Measurements from ENCODE around the gene DPYD. TPM values are rescaled to one million over a fixed set of nuclear protein-coding genes. Genes with fewer than 3 reads are reported as not detected.

The DPYD gene
- total and polyA plus RNA-seq, 4 donors: 17.7 to 99.3 (median 74.4) TPM

DNA sequence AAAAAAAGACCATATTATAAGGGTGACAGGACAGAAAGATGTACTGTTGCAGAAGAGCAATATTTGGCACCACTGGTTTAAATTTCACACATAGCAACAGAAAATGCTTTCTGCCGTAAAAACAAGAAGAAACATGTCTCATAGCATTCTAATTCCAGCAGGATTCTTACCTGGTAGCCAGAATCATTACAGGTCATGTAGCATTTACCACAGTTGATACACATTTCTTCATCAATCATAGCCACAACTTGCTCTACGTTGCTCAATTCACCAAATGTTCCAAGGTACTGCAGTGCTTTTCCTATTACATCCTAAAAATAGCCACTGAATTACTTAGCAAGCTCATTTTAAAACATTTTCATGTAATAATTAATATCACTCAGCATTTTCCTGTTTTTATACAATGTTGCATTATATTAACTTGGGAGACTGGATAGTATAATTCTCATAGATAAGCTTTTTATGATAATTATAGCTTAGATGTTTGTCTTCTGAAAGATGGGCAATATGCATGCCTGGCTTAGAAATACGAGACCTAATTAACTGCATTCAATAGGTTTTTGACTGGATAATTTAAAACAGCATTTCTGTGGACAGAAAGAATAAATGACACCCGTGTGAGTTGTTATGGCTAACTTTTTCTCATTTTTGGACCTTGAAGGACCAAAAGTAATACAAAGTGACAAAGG, 838.5 kb downstream of the DPYD start:
- Histone ChIP-seq H3K36me3 (ENCODE audit: control insufficient read depth in 4 of 4, insufficient read depth in 4 of 4, low read length in 4 of 4) (peaks cover 0 to 4% (median 0%) of the 10 kb centered on the region in 4 donors), H3K9me3 (ENCODE audit: control insufficient read depth in 4 of 4, insufficient read depth in 3 of 4, low read length in 3 of 4) (no peaks in the 10 kb centered on the region), H3K27ac (ENCODE audit: low read depth in 1 of 2, low read length in 1 of 2) (no peak overlapping the region), H3K4me3 (no peak overlapping the region), H3K4me1 (ENCODE audit: control insufficient read depth in 5 of 5, insufficient read depth in 5 of 5, low read length in 5 of 5) (no peaks in the 10 kb centered on the region), H3K27me3 (ENCODE audit: control insufficient read depth in 3 of 3, insufficient read depth in 3 of 3, low read length in 2 of 3) (no peaks in the 10 kb centered on the region), H3K9ac (ENCODE audit: insufficient read depth in 1 of 2, low read length in 2 of 2) (no peak overlapping the region)
- DNase-seq (no peak), ATAC-seq (ENCODE audit: insufficient read depth, low FRiP score) (no peak)
- 66 to 71% methylated on average over 4 of the region's 4 CpGs for WGBS, 2 donors
- TF ChIP-seq, protein P1, sequence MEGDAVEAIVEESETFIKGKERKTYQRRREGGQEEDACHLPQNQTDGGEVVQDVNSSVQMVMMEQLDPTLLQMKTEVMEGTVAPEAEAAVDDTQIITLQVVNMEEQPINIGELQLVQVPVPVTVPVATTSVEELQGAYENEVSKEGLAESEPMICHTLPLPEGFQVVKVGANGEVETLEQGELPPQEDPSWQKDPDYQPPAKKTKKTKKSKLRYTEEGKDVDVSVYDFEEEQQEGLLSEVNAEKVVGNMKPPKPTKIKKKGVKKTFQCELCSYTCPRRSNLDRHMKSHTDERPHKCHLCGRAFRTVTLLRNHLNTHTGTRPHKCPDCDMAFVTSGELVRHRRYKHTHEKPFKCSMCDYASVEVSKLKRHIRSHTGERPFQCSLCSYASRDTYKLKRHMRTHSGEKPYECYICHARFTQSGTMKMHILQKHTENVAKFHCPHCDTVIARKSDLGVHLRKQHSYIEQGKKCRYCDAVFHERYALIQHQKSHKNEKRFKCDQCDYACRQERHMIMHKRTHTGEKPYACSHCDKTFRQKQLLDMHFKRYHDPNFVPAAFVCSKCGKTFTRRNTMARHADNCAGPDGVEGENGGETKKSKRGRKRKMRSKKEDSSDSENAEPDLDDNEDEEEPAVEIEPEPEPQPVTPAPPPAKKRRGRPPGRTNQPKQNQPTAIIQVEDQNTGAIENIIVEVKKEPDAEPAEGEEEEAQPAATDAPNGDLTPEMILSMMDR (IDR thresholded peaks at IDR 0.05; ENCODE audit: control extremely low read depth, extremely low read depth): no peak

DNA sequence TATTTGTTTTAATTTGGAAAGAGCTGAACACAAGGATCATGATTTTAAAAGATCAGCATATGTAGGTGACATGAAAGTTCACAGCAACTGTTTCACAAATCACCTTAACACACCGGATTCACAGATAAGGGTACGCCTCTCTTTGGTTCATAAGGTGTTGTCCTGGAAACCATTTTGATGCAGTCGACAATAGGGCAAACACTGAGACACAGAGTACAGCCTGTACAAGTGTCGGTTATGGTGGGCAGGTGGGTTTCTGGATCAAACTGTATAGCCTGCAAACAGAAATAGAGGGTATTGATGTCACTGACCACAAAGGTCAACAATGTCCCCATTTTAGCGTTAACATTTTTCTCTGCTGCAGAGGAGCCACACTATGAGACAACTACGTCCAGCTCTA, 842.0 kb downstream of the DPYD start:
- Histone ChIP-seq H3K9ac (ENCODE audit: insufficient read depth in 1 of 2, low read length in 2 of 2) (no peak overlapping the region), H3K4me3 (no peak overlapping the region), H3K4me1 (ENCODE audit: control insufficient read depth in 5 of 5, insufficient read depth in 5 of 5, low read length in 5 of 5) (no peaks in the 10 kb centered on the region), H3K27me3 (ENCODE audit: control insufficient read depth in 3 of 3, insufficient read depth in 3 of 3, low read length in 2 of 3) (no peaks in the 10 kb centered on the region), H3K36me3 (ENCODE audit: control insufficient read depth in 4 of 4, insufficient read depth in 4 of 4, low read length in 4 of 4) (peaks cover 0 to 4% (median 2%) of the 10 kb centered on the region in 4 donors), H3K9me3 (ENCODE audit: control insufficient read depth in 4 of 4, insufficient read depth in 3 of 4, low read length in 3 of 4) (no peaks in the 10 kb centered on the region), H3K27ac (ENCODE audit: low read depth in 1 of 2, low read length in 1 of 2) (no peak overlapping the region)
- TF ChIP-seq, protein P1 (IDR thresholded peaks at IDR 0.05; ENCODE audit: control extremely low read depth, extremely low read depth): no peak
- 87 to 89% methylated on average over 6 of the region's 6 CpGs for WGBS, 2 donors
- no peak for ATAC-seq (ENCODE audit: insufficient read depth, low FRiP score)
- no peak for DNase-seq

DNA sequence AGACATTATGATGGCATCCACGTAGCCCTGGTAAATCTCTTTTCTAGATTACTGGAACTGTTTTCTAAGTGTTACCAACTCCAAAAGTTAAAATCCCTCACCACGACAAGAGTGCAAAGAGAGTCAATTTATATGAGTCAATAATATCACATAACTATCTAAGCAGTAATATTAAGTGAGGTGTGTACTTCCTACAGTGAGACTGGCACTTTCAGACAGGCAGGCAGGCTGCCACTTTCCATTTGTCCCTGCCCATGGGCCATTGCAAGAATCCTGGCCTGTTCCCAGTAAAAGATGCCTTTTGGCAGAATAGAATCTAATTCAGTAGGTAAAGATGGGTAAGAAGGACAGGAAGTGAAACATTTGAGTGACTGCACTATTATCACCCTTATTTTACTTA, 843.6 kb downstream of the DPYD start:
- Histone ChIP-seq H3K9me3 (ENCODE audit: control insufficient read depth in 4 of 4, insufficient read depth in 3 of 4, low read length in 3 of 4) (no peaks in the 10 kb centered on the region), H3K4me1 (ENCODE audit: control insufficient read depth in 5 of 5, insufficient read depth in 5 of 5, low read length in 5 of 5) (no peaks in the 10 kb centered on the region), H3K36me3 (ENCODE audit: control insufficient read depth in 4 of 4, insufficient read depth in 4 of 4, low read length in 4 of 4) (peaks cover 0 to 4% (median 2%) of the 10 kb centered on the region in 4 donors), H3K27ac (ENCODE audit: low read depth in 1 of 2, low read length in 1 of 2) (no peak overlapping the region), H3K27me3 (ENCODE audit: control insufficient read depth in 3 of 3, insufficient read depth in 3 of 3, low read length in 2 of 3) (no peaks in the 10 kb centered on the region), H3K4me3 (no peak overlapping the region), H3K9ac (ENCODE audit: insufficient read depth in 1 of 2, low read length in 2 of 2) (no peak overlapping the region)
- ATAC-seq (ENCODE audit: insufficient read depth, low FRiP score) (no peak), DNase-seq (no peak)
- 65 to 68% methylated on average over 2 of the region's 2 CpGs for WGBS, 2 donors
- TF ChIP-seq, protein P1 (IDR thresholded peaks at IDR 0.05; ENCODE audit: control extremely low read depth, extremely low read depth): no peak

DNA sequence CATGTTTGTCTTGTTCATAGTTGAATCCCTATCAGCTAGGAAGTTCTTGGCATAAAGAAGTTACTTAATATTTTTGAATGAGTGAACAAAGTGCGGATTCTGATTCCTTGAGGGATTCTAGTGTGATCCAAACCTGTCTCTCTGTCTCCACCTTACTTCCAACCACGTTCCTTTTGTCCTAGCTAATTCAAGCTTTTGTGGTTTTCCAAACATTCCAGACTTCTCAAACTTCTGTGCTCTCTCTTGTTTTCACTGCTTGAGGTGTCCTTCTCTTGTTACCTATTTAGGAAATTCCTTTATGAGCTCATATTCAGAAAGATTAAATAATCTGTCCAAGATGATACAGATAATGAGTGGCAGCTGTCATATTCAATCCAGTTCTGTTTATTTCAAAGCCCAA, 846.1 kb downstream of the DPYD start:
- H3K27me3 ChIP-seq (ENCODE audit: control insufficient read depth in 3 of 3, insufficient read depth in 3 of 3, low read length in 2 of 3): no peaks in the 10 kb centered on the region
- WGBS, 2 donors: 88 to 91% methylated on average over 2 of the region's 2 CpGs
- ATAC-seq (ENCODE audit: insufficient read depth, low FRiP score): no peak
- H3K9me3 ChIP-seq (ENCODE audit: control insufficient read depth in 4 of 4, insufficient read depth in 3 of 4, low read length in 3 of 4): no peaks in the 10 kb centered on the region
- TF ChIP-seq, protein P1 (IDR thresholded peaks at IDR 0.05; ENCODE audit: control extremely low read depth, extremely low read depth): no peak
- H3K9ac ChIP-seq (ENCODE audit: insufficient read depth in 1 of 2, low read length in 2 of 2): no peak overlapping the region
- H3K27ac ChIP-seq (ENCODE audit: low read depth in 1 of 2, low read length in 1 of 2): no peak overlapping the region
- no peak for DNase-seq
- no peak overlapping the region for H3K4me3 ChIP-seq
- H3K4me1 ChIP-seq (ENCODE audit: control insufficient read depth in 5 of 5, insufficient read depth in 5 of 5, low read length in 5 of 5): peaks cover 0 to 8% (median 0%) of the 10 kb centered on the region in 5 donors
- peaks cover 0 to 4% (median 2%) of the 10 kb centered on the region in 4 donors for H3K36me3 ChIP-seq (ENCODE audit: control insufficient read depth in 4 of 4, insufficient read depth in 4 of 4, low read length in 4 of 4)

All from lung (tissue), 12 donors.